NOMO-1 (cell line): ENCODE data around the gene ANXA6.

Source experiments
- DNase-seq, 2 experiments: peaks; one replicate each; lab custom pipeline; 2025; ENCODE audit not compliant: unreplicated experiment in 2 of 2; lab: John Stamatoyannopoulos, UW

The ANXA6 gene

DNA sequence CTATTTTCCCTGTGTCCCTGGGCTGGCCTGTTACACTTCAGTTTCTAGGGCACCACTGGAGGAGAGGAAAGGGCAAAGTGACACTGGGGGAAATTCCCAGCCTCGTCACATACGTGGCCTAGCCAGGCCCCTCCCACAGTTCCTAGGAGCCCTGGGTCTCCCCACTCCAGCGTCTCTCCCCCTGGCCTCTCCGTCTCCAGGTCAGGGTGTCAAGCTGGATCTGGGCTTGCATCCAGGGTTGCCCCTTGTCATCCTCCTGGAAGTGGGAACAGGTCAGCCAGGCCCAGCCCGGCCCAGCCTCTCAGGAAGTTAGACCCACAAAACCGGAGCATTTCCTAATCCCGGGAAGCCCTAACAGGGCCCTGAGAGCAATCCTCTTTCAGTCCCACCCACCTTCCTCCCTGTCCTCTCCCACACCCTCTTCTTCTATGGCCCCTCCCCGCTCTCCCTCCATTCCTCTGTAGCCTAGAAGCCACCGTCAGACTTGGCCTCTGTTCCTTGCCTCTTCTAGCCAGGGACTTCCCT is 72.0 kb downstream of the ANXA6 start:
- no peak for DNase-seq

DNA sequence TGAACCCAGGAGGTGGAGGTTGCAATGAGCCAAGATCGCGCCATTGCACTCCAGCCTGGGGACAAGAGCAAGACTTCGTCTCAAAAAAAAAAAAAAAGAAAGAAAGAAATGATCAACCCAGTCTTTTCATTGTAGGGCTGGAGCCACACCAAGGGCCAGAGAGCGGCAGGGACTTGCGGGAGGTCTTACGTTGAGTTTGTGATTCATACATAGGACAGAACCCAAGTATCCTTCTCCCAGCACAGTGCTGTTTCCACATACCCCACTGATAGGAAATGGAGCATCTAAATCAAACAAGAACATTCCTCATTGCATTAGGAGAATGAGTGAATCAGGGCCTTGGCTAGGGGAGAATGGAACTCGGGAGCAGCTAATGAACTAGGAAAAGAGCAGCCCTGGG is 73.2 kb downstream of the ANXA6 start:
- DNase-seq, result no peak

DNA sequence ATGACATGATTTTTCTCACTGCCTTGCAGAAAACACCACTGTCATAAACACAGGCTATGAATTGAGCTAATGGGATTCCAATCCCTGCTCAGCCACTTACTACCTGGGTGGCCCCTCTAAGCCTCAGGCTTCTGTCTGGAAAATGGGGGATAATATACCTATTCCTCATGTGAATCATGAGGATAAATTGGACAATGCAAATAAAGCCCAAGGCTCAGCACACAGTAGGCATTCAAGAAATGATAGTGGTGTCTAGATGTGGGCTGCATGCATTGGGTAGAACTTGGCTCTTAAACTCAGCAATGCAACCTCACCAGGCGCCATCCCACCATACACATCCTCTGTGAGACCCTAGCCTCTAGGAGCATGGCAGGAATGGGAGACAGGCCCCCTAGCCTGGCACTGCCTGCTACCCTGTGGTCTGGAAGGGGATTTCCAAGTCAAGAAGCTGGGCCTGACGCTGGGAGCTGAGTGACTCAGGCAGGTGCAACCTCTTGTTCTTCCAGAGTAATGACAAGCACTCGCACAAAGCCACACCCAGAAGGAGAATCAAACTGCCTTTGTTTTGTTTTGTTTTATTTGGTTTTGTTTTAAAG is 74.4 kb downstream of the ANXA6 start:
- no peak for DNase-seq

DNA sequence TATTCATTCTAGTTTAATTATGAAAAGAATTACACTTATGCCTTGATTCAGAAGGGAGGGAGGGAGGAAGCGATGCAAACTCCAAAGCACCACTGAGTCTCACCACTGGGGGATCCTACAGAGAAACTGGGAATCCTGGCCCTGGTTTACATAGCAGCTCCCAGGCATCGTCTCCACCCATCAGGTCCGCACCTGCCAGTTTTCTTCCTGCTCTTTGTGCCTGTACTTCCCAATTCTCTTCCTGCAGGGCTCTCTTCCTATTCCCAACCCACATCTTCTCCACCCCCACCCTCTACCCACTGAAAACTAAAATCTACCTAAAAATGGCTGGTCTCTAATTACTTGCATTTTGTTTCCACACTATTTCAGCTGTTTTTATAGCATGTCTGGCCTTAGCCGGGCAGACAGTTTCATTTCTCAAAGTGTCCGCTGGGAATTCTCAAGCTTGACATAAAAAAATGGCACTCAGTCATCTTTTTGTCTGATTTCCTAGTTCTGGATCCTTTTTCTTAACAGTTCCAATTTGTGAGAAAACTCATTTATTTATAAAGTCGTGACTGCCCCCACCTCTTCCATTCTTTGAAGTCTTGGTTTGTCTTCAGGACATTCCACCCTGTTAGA is 75.2 kb downstream of the ANXA6 start:
- no peak for DNase-seq

DNA sequence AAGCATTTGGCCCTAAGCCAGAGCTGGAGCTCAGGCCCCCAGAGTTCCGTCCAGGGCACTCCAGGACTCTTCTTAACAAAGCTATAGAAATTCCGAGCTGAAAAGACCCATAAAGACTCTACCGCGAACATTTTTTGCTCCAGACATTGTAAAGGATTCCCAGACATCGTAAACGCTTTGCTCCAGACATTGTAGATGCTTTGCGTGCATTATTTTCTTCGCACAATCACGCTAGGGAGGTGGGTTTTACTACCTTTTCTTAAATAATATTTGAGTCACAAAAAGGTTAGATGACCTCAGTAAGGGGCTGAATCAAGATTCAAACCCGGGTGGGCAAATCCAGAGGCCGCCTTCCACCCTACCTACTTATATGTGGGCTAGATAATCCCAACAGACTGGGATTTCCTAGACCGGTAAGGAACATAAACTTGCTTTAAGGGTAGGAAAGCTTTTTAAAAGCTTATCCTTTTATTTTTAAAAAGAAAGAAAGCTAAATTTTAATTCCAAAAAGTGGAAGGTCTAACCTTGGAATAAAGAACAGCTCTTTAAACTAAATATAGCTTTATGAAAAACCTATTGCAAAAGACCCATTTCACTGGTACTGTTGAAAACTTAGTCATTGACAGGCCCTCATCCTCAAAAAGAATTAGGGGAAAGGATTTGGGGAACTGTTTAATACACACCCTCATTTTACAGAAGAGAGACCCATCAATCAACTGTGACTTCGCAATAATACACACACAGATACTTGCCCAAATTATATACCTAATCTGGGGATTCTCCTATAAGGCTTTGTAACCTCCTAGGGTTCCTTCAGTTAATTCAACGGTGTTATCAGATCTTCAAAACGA is 75.9 kb downstream of the ANXA6 start:
- DNase-seq, result peak; percentile 51 to 67

DNA sequence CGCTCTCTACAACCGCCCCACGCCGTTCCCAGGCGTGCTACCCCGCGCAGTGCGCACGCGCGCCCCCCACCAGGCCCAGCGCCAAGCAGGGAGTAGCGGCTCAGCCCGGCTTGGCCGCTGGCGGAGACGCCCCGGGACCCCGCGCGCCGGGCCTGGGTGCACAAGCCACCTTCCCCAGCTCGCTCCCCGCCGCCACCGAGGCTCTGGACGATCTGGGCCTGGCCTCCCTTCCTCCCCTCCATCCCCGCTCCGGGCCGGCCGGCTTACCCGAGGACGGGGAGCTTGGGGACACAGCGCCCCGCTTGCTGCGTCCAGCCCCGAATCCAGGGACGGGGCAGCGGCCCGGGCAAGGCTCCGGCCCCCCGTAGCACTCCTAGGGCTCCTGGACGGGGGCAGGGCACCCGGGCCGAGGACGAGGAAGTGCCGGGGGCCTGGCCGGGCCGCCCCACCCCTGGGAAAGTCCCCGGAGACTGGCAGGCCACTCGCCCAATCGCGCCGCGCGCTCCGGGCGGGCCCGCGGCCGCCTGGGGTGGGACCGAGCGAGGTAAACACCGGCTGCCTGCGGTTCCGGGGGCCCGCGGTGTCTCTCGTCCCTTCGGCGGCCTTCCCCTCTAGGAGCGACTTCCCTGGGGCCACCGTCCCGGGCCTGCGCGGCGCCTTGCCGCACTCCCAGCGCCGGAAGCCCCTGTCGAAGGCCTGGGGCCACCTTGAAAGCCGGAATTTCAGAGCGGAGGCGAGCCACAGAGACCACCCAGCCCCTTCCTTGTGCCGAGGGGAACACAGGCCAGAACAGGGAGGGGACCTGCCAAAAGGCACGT is 76.8 kb downstream of the ANXA6 start, which contains the start of gene TNIP1:
TSS of gene TNIP1 (minus strand) at position 422 of the 818 bp plus-strand sequence. CDS start 15,939 bp downstream, outside the sequence.
- DNase-seq, result peak; percentile 86 to 97

DNA sequence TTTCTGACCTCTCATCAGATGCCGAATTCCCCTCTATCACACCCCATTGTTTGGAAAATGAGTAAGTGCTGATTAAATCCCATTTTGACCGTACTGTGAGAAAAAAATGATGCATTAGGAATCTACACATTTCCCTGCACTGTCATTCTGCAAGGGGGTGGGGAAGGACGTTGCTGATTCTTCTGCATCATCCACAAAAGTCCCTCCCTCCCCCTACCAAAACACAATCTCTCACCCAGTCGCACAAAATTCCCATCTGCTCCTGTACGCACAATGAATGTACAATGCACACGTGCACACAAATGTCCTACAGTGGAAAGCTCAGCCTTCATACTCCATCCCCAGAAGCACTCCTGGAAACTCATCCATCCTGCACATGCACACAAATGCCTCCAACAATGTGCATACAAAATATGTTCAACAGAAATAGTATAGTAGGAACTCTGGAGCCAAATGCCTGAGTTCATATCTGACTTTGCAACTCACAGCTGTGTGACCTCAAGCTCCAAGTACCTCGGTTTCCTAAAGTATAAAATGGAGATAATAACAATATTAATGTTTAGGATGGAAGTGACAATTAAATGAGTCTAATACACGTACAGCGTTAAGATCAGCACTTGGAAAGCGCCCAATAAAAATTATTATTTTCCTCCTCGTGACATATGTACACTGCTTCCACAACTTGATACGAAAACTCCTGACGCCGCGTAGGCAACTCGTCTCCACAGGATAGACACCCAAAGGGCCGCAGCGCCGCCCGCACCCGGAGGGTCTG is 77.6 kb downstream of the ANXA6 start:
- peak in 1 of 2 experiments; percentile 24 for DNase-seq

DNA sequence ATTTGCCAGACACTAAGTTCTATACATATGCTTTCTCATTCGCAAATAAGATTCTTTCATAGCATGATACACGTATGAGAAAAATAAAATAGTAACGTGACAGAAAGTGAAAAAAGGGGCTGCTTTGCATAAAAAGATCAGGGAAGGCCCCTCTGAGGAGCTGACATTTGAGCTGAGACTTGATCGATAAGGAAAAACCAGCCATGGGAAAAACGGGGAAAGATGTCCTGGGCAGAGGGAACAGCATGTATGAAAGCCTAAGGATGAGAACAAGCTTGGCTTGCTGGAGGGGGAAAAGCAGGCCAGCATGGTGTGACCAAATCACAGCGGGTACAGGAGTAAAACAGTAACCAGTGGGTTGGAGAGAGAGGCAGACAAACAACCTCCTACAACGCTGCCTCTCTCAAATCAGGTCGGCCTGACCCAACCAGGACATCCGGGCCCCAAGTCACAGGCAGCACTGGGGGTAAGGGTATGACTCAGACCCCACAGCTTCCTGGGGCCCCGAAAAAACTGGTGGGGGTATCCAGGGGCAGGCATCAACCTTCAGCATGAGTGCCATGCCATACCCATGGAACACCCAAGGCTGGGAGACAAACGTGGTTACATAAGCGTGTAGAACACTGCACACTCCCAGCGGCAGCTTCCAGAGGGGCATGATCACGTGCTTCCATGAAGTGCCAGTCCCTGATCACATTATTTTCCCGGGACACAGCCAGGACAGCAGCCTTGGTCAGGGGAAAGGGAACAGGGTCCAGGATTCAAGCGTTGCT is 78.9 kb downstream of the ANXA6 start:
- no peak for DNase-seq

DNA sequence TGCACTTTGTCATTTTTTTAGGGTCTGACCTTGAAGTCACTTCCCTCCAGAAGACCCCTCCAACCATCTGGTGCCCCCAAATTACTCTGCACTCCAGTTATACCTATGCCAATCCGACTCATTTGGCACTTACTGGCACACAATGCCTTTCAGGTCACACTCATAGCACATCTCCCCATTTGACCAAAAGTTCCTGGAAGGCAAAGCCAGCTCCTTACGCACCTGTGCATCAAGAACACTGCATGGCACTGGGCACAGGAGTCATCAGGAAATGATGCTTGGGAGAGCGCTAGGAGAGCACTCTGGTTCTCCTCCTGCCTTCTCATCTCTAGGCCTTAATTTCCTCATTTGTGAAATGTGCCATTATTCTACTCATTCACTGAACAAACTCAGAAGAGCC is 79.6 kb downstream of the ANXA6 start:
- DNase-seq, result no peak

DNA sequence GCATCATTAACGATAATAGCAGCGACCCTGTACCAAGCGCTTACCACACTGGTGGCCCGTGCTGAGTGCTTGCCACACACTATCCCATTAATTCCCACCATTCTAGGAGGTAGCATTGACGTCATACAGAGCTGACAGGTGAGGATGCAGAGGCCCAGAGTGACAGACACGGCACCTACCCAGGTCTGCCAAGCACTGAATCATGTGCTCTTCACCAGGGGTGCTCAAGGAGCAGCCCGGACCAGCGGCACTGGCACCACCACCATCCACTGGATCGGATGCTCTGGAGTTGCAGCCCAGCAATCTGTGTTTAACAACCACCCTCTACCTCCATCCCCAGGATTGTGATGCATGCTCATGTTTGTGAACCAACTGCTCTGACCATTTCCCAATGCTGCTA is 80.2 kb downstream of the ANXA6 start:
- no peak for DNase-seq

DNA sequence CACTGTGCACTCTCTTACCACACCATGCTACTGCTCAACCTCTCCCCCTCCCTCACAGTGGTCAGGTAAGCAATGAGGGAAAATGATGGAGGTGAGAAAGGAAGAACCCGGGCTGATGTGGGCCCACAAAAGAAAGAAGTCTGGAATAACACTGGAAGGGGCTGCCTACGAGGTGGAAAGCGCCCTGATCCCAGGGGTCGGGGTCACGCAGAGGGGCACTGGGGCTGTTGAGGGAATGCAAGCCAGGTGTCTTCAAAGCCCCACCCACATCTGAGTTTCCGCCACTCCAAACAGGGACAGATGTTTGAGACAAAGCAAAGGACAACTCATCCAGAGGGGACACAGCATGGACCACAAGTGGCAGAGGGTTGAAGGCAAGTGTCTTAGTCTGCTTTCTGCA is 81.0 kb downstream of the ANXA6 start:
- DNase-seq, result no peak

DNA sequence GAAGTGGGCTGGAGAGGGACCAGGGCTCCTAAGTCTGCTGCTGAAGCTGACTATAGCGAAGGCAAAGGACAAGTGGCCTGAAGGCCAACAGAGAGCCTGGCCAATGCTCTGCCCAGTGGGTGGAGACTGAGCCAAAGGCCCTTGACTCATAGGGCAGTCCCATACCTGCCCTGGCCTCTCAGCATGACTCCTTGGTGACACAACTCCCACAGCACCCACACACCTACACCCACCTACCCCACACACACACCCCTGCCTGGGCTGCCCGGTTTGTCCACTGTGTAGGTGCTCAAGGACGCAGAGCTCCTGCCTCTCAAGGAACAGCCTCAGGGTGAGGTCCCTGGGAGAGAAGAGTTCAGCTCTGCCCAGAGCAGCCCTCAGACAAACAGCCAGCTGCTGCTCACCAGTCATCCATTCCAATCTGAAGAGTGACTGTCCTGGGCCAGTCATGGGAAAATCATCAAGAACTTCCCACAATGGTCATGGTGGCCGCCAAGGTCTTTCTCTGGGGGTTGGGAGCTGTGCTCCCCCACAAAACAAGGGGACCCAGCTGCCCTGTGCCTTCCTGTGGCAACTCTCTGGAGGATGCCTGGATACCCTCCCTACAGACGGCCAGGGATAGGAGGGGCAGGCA is 81.8 kb downstream of the ANXA6 start:
- no peak for DNase-seq

DNA sequence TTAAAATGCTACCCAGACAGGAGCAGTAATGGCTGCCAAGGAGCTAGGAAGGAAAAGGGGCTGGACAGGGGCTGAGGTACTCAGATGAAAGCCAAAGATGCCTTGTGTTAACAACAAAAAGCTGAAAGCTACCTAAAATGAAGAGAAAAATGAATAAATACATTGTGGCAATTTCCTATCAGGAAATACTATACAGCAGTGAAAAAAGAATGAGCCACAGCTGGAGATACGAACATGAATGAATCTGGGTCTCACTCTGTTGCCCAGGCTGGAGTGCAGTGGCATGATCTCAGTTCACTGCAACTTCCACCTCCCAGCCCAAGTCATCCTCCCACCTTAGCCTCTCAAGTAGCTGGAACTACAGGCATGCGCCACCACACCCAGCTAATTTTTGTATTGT is 83.0 kb downstream of the ANXA6 start:
- no peak for DNase-seq

DNA sequence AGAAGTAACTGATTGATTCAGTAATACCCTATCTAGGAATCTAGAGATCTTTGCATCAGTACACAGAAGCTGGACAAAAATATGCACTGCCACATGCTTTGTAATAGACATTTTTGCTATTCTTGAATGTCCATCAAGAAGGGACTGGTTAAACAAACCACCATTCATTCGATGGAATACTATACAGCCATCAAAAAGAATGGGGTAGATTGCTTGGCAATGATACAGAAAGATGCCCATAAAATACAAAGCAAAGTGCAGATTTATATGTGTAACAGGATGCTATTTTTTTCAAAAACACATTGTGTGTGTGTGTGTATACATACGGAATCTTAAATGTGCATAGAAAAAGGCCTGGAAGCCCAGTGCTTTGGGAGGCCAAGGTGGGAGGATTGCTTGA is 84.3 kb downstream of the ANXA6 start:
- no peak for DNase-seq

DNA sequence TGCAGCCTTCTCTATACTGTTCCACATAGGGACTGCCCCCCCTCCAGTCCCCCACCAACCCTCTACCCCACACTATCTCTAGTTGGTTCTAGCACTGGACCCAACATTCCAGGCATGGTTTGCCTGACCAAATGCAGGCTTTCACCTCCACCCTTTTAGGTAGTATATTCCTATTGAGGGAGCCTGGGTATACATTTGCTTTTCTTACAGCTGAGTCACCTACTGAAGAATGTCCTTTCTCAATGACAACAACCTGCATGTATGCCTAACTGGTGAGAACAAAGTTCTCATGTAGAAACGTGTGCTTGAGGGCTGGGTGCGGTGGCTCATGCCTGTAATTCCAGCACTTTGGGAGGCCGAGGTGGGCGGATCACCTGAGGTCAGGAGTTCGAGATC is 85.0 kb downstream of the ANXA6 start:
- DNase-seq, result no peak

DNA sequence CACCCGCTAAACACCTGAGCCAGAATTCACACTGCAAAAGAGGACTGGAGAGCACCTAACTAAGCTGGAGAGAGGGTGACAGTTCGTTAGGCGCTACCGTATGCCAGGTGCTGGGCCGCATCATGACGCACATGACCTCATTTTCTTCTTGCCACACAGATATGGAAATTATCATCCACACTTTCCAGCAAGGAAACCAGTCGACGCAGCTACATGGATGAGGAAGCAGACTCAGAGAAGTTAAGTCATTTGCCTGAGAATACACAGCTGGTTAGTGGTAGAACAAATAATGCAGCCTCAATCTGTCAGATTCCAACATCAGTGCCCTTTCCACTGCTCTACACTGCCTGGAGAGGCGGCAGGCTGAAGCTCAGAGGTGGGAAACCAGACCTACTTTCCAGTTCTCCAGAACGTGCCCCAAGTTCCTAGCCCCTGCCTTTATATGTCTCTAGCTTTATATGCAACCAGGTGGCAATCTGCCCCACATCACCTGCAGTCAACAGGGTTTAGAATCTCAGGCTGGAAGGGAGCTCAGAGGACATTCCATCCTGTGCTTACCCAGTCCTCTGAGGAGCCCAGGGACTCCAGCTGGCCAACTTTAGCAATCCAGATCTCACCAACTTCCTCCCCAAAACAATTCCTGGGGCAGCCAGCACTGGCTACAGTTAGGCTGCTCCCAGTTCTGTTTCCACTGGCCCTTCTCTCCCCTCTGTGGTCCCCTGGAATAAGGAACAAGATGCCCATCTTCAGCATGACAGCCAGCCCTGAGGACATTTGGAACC is 85.5 kb downstream of the ANXA6 start:
- DNase-seq, result no peak

DNA sequence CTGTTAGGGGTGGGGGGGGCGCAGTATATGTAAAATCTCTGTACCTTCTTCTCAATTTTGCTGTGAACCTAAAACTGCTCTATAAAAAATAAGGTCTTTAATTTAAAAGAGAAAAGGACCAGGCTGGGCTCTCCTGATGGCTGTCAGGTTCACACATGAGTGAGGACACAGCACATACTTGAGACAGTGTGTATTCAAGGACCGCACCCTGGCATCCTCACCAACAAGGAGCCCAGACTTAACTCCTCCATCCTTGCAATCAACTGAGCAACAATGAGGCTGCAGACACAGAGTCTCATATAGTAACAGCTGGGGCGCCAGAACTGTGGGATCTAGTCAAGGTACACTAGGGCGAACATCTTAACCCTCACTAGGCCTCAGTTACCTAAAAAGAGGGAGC is 86.6 kb downstream of the ANXA6 start:
- DNase-seq, result no peak

DNA sequence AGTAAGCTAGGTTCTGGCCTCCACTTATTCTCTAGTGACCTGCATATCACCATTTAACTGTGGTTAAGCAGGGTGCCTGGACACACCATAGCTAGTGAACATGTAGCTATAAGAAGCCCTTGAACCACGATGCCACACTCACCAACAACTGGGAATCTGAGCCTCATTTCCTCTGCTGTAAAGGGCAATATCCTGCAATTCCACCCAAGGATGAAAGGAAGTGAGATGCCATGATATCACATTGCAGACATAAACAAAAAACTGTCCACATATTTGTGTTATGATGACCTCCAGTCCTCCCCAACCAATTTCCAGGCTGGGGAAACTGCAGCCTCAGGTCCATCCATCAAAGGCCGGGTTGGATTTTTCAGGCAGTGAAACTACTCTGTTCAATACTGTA is 87.1 kb downstream of the ANXA6 start:
- DNase-seq, result no peak
